Measurements from ENCODE around the gene ZNF140. TPM values are rescaled to one million over a fixed set of nuclear protein-coding genes. Genes with fewer than 3 reads are reported as not detected.

The ZNF140 gene
- total RNA-seq, 1 donor from 2014 or later: 15.0 TPM

GRCh38 chr12:133156125-133156690 is 75.5 kb downstream of the ZNF140 start:
- no peaks in the 10 kb centered on the region for H3K4me1 Mint-ChIP-seq (ENCODE audit: low read depth)
- no peaks in the 10 kb centered on the region for H3K27me3 Mint-ChIP-seq (ENCODE audit: insufficient read depth)
- peaks cover 55% of the 10 kb centered on the region for H3K36me3 Mint-ChIP-seq (ENCODE audit: low read depth)
- no peak for DNase-seq (ENCODE audit: low spot score)
- H3K4me3 Mint-ChIP-seq: no peak overlapping the region
- no peak overlapping the region for H3K27ac Mint-ChIP-seq
- H3K9me3 Mint-ChIP-seq: peaks cover 88% of the 10 kb centered on the region
- intact Hi-C loops (cut with micrococcal nuclease): no loop called here

Other genes with a start within 250 kb of the ZNF140 start
- 63.7 and 65.6 TPM in 2 replicates for gene CHFR, start 193.3 kb upstream of the ZNF140 start, total RNA-seq
- 6.3 and 7.5 TPM in 2 replicates for gene ZNF605, start 124.6 kb upstream of the ZNF140 start, total RNA-seq
- 18.2 and 22.1 TPM in 2 replicates for gene ZNF26, start 94.6 kb upstream of the ZNF140 start, total RNA-seq
- gene ZNF84, start 43.4 kb upstream of the ZNF140 start, total RNA-seq: 18.3 and 21.2 TPM in 2 replicates
- gene ZNF891, start 49.4 kb downstream of the ZNF140 start, total RNA-seq: 2.3 and 2.4 TPM in 2 replicates
- gene ZNF10, start 49.7 kb downstream of the ZNF140 start, total RNA-seq: 5.1 and 6.4 TPM in 2 replicates
- 16.7 and 21.5 TPM in 2 replicates for gene ZNF268, start 100.6 kb downstream of the ZNF140 start, total RNA-seq
- not detected in 2 replicates for gene ANHX, start 155.0 kb downstream of the ZNF140 start, total RNA-seq

Measured in activated T-helper 1 cell treated with anti-CD3 and anti-CD28 coated beads, Interleukin-12 subunit alpha, Interleukin-12 subunit beta, Interleukin-2, Interleukin-4 antibody, amounts not matched to agents 30 ng/mL and 10 ng/mL and 1 ng/mL, durations not matched to agents 14 hours and 24 hours and 36 hours (primary cell).